Kidney (tissue), 14 donors: Measurements from ENCODE around the gene NUCB1. TPM values are rescaled to one million over a fixed set of nuclear protein-coding genes. Genes with fewer than 3 reads are reported as not detected.

Experiments used
- DNase-seq, 5 donors: peaks; one replicate each; pipeline ENCODE4 v3.0.0-alpha.2; 2013 to 2020
- FAIRE-seq: peaks from 2 replicates; lab custom pipeline; 2012; peaks lifted over from hg19 to GRCh38; lab: Jason Lieb, UNC
- H3K27ac ChIP-seq, 2 donors: one replicate each; pipeline ENCODE4 v1.7.0; 2013; ENCODE audit warnings: low read depth in 2 of 2, low read length in 2 of 2, inconsistent platforms in 1 of 2
- H3K27me3 ChIP-seq: one replicate; pipeline ENCODE4 v1.7.1; 2013; ENCODE audit warnings: low read length, inconsistent platforms; ENCODE audit not compliant: control insufficient read depth, insufficient read depth
- H3K36me3 ChIP-seq, 3 donors: one replicate each; pipeline versions ENCODE4 v1.7.0 to v1.7.1; 2013; ENCODE audit warnings: low read length in 3 of 3, control low read depth in 1 of 3, inconsistent platforms in 1 of 3; ENCODE audit not compliant: insufficient read depth in 3 of 3, control insufficient read depth in 2 of 3
- H3K4me1 ChIP-seq, 3 donors: one replicate each; pipeline versions ENCODE4 v1.7.0 to v1.7.1; 2013; ENCODE audit warnings: low read length in 3 of 3, inconsistent platforms in 1 of 3, low read depth in 1 of 3; ENCODE audit not compliant: control insufficient read depth in 2 of 3, insufficient read depth in 2 of 3
- H3K4me3 ChIP-seq, 3 donors: one replicate each; pipeline versions ENCODE4 v1.7.0 to v1.8.1; 2013; ENCODE audit warnings: low read length in 3 of 3, control low read depth in 1 of 3, inconsistent platforms in 1 of 3
- H3K9ac ChIP-seq, 3 donors: one replicate each; pipeline versions ENCODE4 v1.7.0 to v1.7.1; 2013; ENCODE audit warnings: low read length in 3 of 3, control low read depth in 1 of 3, inconsistent platforms in 1 of 3
- H3K9me3 ChIP-seq, 3 donors: one replicate each; pipeline versions ENCODE4 v1.7.0 to v1.7.1; 2013; ENCODE audit warnings: low read length in 3 of 3, control low read depth in 1 of 3, inconsistent platforms in 1 of 3; ENCODE audit not compliant: control insufficient read depth in 2 of 3, insufficient read depth in 1 of 3
- intact Hi-C: fragments of 100-400 bp; cut with DNase I; formaldehyde crosslinking; loops from one replicate; pipeline ENCODE4 v1.11.1; 2022
- polyA plus RNA-seq: library from polyadenylated mRNA; stranded (reverse); fragments of 350-450 nt; fragmentation: Illumina TruSeq; extraction: RNeasy Lipid Tissue Mini Kit (QIAGEN cat#74804); gene quantifications from one replicate; pipeline ENCODE4 v1.2.3, GENCODE V29; 2014; ENCODE audit warnings: low read depth, low replicate concordance; ENCODE audit not compliant: insufficient read depth
- total RNA-seq: library from RNA; stranded (reverse); fragmentation: NEBNext Ultra II Directional; extraction: Animal tissue kit (Norgen Biotek cat#: 25700); gene quantifications from one replicate; pipeline ENCODE4 v1.2.1, GENCODE V29; 2021
- TF ChIP-seq, protein P1 (sequence below): IDR thresholded peaks from 3 replicates; pipeline ENCODE4 v1.5.1; 2012; ENCODE audit warnings: mild to moderate bottlenecking, moderate library complexity, borderline replicate concordance; ENCODE audit not compliant: insufficient read depth; ENCODE audit errors: extremely low read depth
- donor health status: control.
- donor health status: control.
- donor health status: control.
- donor health status: control.
- donor health status: control.
- donor health status: DM: yes; HTN: yes; CAD: no.
- donor health status: Normal renal cell carcinoma (clear cell type).

The NUCB1 gene
- total and polyA plus RNA-seq, 2 donors from 2014 or later = 265 to 503 TPM

- H3K27me3 ChIP-seq = no peaks in the 10 kb centered on the region
These were observed 68.7 kb downstream of the NUCB1 start for GRCh38 chr19:48968813-48969218.

GRCh38 chr19:48969276-48970138 is 69.4 kb downstream of the NUCB1 start:
- Histone ChIP-seq H3K4me1 (peaks cover 0 to 13% (median 8%) of the 10 kb centered on the region in 3 donors), H3K27me3 (no peaks in the 10 kb centered on the region), H3K27ac (no peak overlapping the region), H3K4me3 (no peak overlapping the region), H3K9me3 (no peaks in the 10 kb centered on the region), H3K36me3 (peaks cover 3 to 55% (median 10%) of the 10 kb centered on the region in 3 donors), H3K9ac (no peak overlapping the region)
- TF ChIP-seq, protein P1, sequence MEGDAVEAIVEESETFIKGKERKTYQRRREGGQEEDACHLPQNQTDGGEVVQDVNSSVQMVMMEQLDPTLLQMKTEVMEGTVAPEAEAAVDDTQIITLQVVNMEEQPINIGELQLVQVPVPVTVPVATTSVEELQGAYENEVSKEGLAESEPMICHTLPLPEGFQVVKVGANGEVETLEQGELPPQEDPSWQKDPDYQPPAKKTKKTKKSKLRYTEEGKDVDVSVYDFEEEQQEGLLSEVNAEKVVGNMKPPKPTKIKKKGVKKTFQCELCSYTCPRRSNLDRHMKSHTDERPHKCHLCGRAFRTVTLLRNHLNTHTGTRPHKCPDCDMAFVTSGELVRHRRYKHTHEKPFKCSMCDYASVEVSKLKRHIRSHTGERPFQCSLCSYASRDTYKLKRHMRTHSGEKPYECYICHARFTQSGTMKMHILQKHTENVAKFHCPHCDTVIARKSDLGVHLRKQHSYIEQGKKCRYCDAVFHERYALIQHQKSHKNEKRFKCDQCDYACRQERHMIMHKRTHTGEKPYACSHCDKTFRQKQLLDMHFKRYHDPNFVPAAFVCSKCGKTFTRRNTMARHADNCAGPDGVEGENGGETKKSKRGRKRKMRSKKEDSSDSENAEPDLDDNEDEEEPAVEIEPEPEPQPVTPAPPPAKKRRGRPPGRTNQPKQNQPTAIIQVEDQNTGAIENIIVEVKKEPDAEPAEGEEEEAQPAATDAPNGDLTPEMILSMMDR = no peak
- DNase-seq (peak in 1 of 5 donors; percentile 82), FAIRE-seq (no peak)
- intact Hi-C loops = loop anchor here (10.0 kb wide), 1 partner anchor 175 kb away; no protein-coding TSS in a partner anchor

More at GRCh38 chr19:48968813-48969218, 68.7 kb downstream of the NUCB1 start:
- no peak for DNase-seq
- no peak for FAIRE-seq
- TF ChIP-seq, protein P1 = no peak
- Histone ChIP-seq H3K27ac (no peak overlapping the region), H3K9me3 (no peaks in the 10 kb centered on the region), H3K36me3 (peaks cover 3 to 48% (median 5%) of the 10 kb centered on the region in 3 donors), H3K4me3 (no peak overlapping the region), H3K4me1 (peaks cover 0 to 19% (median 15%) of the 10 kb centered on the region in 3 donors), H3K9ac (no peak overlapping the region)
- intact Hi-C loops = no loop called here

DNA sequence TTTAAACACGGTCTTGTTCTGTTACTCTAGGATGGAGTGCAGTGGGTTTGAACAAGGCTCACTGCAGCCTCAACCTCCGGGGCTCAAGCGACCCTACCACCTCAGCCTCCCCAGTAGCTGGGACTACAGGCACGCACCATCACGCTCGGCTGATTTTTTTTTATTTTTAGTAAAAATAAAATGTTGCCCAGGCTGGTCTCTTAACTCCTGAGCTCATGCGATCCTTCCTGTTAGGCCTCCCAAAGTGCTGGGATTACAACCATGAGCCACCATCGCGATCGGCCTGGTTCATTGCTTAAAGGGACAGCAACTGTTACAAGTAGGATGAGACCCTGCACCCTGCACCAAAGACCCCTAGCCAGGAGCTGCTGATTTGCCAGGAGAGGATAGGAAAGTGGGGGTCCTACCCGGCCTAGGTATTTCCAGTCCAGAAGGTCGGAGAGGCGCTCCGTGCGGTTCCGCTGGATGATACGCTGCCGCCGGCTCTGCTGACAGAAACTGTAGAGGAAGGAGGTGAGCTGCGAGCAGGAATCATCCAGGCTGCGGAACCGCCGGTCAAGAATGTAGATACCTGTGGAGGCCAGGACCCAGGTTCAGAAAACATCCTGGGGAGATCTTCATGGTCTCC is 70.1 kb downstream of the NUCB1 start:
- DNase-seq = no peak
- H3K36me3 ChIP-seq = peaks cover 3 to 56% (median 10%) of the 10 kb centered on the region in 3 donors
- no peak overlapping the region for H3K4me3 ChIP-seq
- peaks cover 0 to 10% (median 7%) of the 10 kb centered on the region in 3 donors for H3K4me1 ChIP-seq
- FAIRE-seq = no peak
- intact Hi-C loops = loop anchor here (10.0 kb wide), 1 partner anchor 175 kb away; no protein-coding TSS in a partner anchor
- no peaks in the 10 kb centered on the region for H3K9me3 ChIP-seq
- no peak overlapping the region for H3K27ac ChIP-seq
- no peaks in the 10 kb centered on the region for H3K27me3 ChIP-seq
- no peak overlapping the region for H3K9ac ChIP-seq
- TF ChIP-seq, protein P1 = no peak
